Activated naive CD8-positive, alpha-beta T cell treated with anti-CD3 and anti-CD28 coated beads, Interleukin-2, amount 10 ng/mL, durations not matched to agents 7 days and 5 days (primary cell): ENCODE results near the gene CDC20. TPM values are rescaled to one million over a fixed set of nuclear protein-coding genes. Genes with fewer than 3 reads are reported as not detected.

ENCODE experiments used
- ATAC-seq: fragments of 150-1000 bp; cut with Tn5 transposase; one replicate; pipeline ENCODE4 v1.10.0; 2021; ENCODE audit warnings: low read depth, moderate library complexity
- POLR2A ChIA-PET: fragments of 350-600 bp; sonication (Branson Sonifier 250); formaldehyde crosslinking; loops from one replicate; lab custom pipeline; 2021; ENCODE audit warnings: antibody characterized with exemption; lab: Charles Lee
- DNase-seq: peaks from one replicate; pipeline ENCODE4 v3.0.0; 2021
- H3K27ac Mint-ChIP-seq: one replicate; pipeline ENCODE4 v1.8.0; 2022; ENCODE audit warnings: mild to moderate bottlenecking, mixed read lengths
- H3K27me3 Mint-ChIP-seq: one replicate; pipeline ENCODE4 v1.8.0; 2022; ENCODE audit warnings: mild to moderate bottlenecking, moderate library complexity, mixed read lengths
- H3K36me3 Mint-ChIP-seq: one replicate; pipeline ENCODE4 v1.8.0; 2021; ENCODE audit warnings: mild to moderate bottlenecking, mixed read lengths
- H3K4me1 Mint-ChIP-seq: one replicate; pipeline ENCODE4 v1.8.0; 2021; ENCODE audit warnings: mixed read lengths
- H3K4me3 Mint-ChIP-seq: one replicate; pipeline ENCODE4 v1.8.0; 2022; ENCODE audit warnings: mild to moderate bottlenecking, moderate library complexity, mixed read lengths
- H3K9me3 Mint-ChIP-seq: one replicate; pipeline ENCODE4 v1.8.0; 2021; ENCODE audit warnings: mixed read lengths
- microRNA-seq: library from miRNA; unstranded; fragments of <30 nt; microRNA quantifications from one replicate; pipeline ENCODE4 v1.2.0, GENCODE V29; 2022
- total RNA-seq, 2 experiments: library from RNA; stranded (reverse); gene quantifications; one replicate each; pipeline ENCODE4 v1.2.3, GENCODE V29; 2021

The CDC20 gene
- total RNA-seq, 2 experiments from 2014 or later = 107 to 123 TPM

GRCh38 chr1:43410571-43410970 lies 51.8 kb downstream of the CDC20 start:
- no peak for DNase-seq
- no peaks in the 10 kb centered on the region for H3K27me3 Mint-ChIP-seq

More at GRCh38 chr1:43410571-43410970, 51.8 kb downstream of the CDC20 start:
- H3K36me3 Mint-ChIP-seq = peaks cover 23% of the 10 kb centered on the region
- no peaks in the 10 kb centered on the region for H3K9me3 Mint-ChIP-seq
- no peak overlapping the region for H3K4me3 Mint-ChIP-seq
- POLR2A ChIA-PET = no interaction called here
- no peak overlapping the region for H3K27ac Mint-ChIP-seq
- no peak for ATAC-seq
- H3K4me1 Mint-ChIP-seq = no peaks in the 10 kb centered on the region

Small RNA genes within 50 kb of the gene (microRNA-seq; reads per million reads assigned to microRNA genes)
- gene MIR6734 = 2.1 reads per million

Other genes starting within 250 kb of the CDC20 start
- 10 to 100 TPM; 34.5 to 40.0 TPM for gene EBNA1BP2, start 186.7 kb upstream of the CDC20 start, total RNA-seq
- not detected for gene CFAP57, start 186.7 kb upstream of the CDC20 start, total RNA-seq
- not detected for gene TMEM125, start 89.0 kb upstream of the CDC20 start, total RNA-seq
- gene C1orf210, start 73.4 kb upstream of the CDC20 start, total RNA-seq = not detected
- under 1 TPM; 0.23 to 0.75 TPM for gene TIE1, start 58.0 kb upstream of the CDC20 start, total RNA-seq
- gene MPL, start 21.2 kb upstream of the CDC20 start, total RNA-seq = not detected
- gene ELOVL1, start 9.0 kb downstream of the CDC20 start, total RNA-seq = 10 to 100 TPM; 51.3 to 53.7 TPM
- gene MED8, start 30.8 kb downstream of the CDC20 start, total RNA-seq = 10 to 100 TPM; 34.3 to 35.3 TPM
- gene SZT2, start 30.9 kb downstream of the CDC20 start, total RNA-seq = 10 to 100 TPM; 84.8 to 88.2 TPM
- 10 to 100 TPM; 18.3 to 21.3 TPM for gene HYI, start 95.0 kb downstream of the CDC20 start, total RNA-seq
- gene PTPRF, start 171.9 kb downstream of the CDC20 start, total RNA-seq = 1 to 10 TPM; 1.8 to 2.3 TPM